GM12878 (cell line): ENCODE results near the gene SELP. TPM values are rescaled to one million over a fixed set of nuclear protein-coding genes. Genes with fewer than 3 reads are reported as not detected.
A peak's percentile ranks its signal among the peaks of the same experiment; 100 is the strongest.

Experiments
- ATAC-seq: fragments of 200-7000 bp; cut with Tn5 transposase; 3 replicates; pipeline ENCODE4 v1.9.1; 2020; ENCODE audit warnings: mild to moderate bottlenecking, moderate library complexity
- BruUV-seq: library from RNA; stranded (reverse); fragments of 400-500 nt; replicated peaks from 2 replicates; lab custom pipeline; 2021; lab: Mats Ljungman, UMichigan
- CTCF ChIA-PET: fragments of 300-600 bp; sonication (Branson Sonifier 250); formaldehyde crosslinking; extraction: SDS; loops from one replicate; lab custom pipeline; 2021; ENCODE audit warnings: inconsistent platforms; lab: Yijun Ruan, JAX
- POLR2A ChIA-PET: fragments of 350-600 bp; formaldehyde crosslinking; extraction: SDS; loops from one replicate; lab custom pipeline; 2021; ENCODE audit warnings: inconsistent platforms; lab: Charles Lee
- RAD21 ChIA-PET: fragments of 300-600 bp; sonication (Branson Sonifier 250); formaldehyde crosslinking; loops from one replicate; lab custom pipeline; 2023; ENCODE audit warnings: antibody characterized with exemption; ENCODE audit not compliant: unreplicated experiment; lab: Charles Lee
- SMC1A ChIA-PET: fragments of 300-600 bp; sonication (Branson Sonifier 250); formaldehyde crosslinking; loops from one replicate; lab custom pipeline; 2023; ENCODE audit not compliant: unreplicated experiment, uncharacterized antibody; lab: Charles Lee
- DNase-seq: peaks from one replicate; pipeline ENCODE4 v3.0.0-alpha.2; 2011; ENCODE audit warnings: low read depth, low spot score
- FAIRE-seq: peaks from 3 replicates; lab custom pipeline; 2011; peaks lifted over from hg19 to GRCh38; lab: Jason Lieb, UNC
- H2AFZ ChIP-seq: 2 replicates; pipeline ENCODE4 v1.6.0; 2011; ENCODE audit warnings: low read depth, low read length, control low read depth; ENCODE audit not compliant: control insufficient read depth
- H3K27ac ChIP-seq: 2 replicates; pipeline ENCODE4 v1.5.1; 2011; ENCODE audit warnings: control low read depth; ENCODE audit not compliant: control insufficient read depth, insufficient read depth
- H3K27me3 ChIP-seq, 2 experiments: replicated peaks in 1 of 2; 2 replicates each; pipeline versions ENCODE4 v1.6.0 to v1.6.1; 2011; ENCODE audit warnings: low read length in 1 of 2; ENCODE audit not compliant: control insufficient read depth in 2 of 2, insufficient read depth in 2 of 2
- H3K36me3 ChIP-seq, 2 experiments: 2 replicates each; pipeline ENCODE4 v1.5.1; 2011; ENCODE audit warnings: low read length in 1 of 2; ENCODE audit not compliant: control insufficient read depth in 2 of 2, insufficient read depth in 2 of 2
- H3K4me1 ChIP-seq: 2 replicates; pipeline ENCODE4 v1.6.1; 2011; ENCODE audit warnings: mild to moderate bottlenecking, low read length, moderate library complexity, mixed read lengths; ENCODE audit not compliant: control insufficient read depth, insufficient read depth
- H3K4me2 ChIP-seq: 2 replicates; pipeline ENCODE4 v1.6.0; 2011; ENCODE audit warnings: control low read depth; ENCODE audit not compliant: control insufficient read depth, insufficient read depth
- H3K4me3 ChIP-seq: fragments of 200-600 bp; sonication (generic); 2 replicates; pipeline ENCODE4 v1.5.1; 2016
- H3K79me2 ChIP-seq: 2 replicates; pipeline ENCODE4 v1.6.0; 2011; ENCODE audit warnings: low read length; ENCODE audit not compliant: control insufficient read depth, insufficient read depth
- H3K9ac ChIP-seq: 2 replicates; pipeline ENCODE4 v1.8.0; 2011; ENCODE audit warnings: low read length, control low read depth, mixed read lengths; ENCODE audit not compliant: control insufficient read depth, insufficient read depth
- H3K9me3 ChIP-seq: replicated peaks from 3 replicates; pipeline ENCODE4 v1.5.1; 2011; ENCODE audit warnings: mild to moderate bottlenecking, low read length; ENCODE audit not compliant: control insufficient read depth, insufficient read depth
- H4K20me1 ChIP-seq: 2 replicates; pipeline ENCODE4 v1.6.0; 2011; ENCODE audit not compliant: control insufficient read depth, insufficient read depth
- CTCF ChIP-seq, 3 experiments: IDR thresholded peaks in 2 of 3; conservative IDR thresholded peaks in 1 of 3; 2 replicates each; pipeline ENCODE4 v1.5.1; 2011; ENCODE audit warnings: low read depth in 3 of 3, low read length in 3 of 3, mild to moderate bottlenecking in 3 of 3, control low read depth in 2 of 3, moderate library complexity in 2 of 3, inconsistent platforms in 1 of 3, mixed read lengths in 1 of 3; ENCODE audit not compliant: control insufficient read depth in 2 of 3, insufficient read depth in 1 of 3; ENCODE audit errors: extremely low read depth in 1 of 3
- ELK1 ChIP-seq: IDR thresholded peaks from 2 replicates; pipeline ENCODE4 v1.6.1; 2012; ENCODE audit warnings: low read depth, low read length, improper control_type of control experiment
- FOXM1 ChIP-seq: IDR thresholded peaks from 2 replicates; pipeline ENCODE4 v1.6.1; 2012; ENCODE audit warnings: low read depth, mild to moderate bottlenecking, inconsistent platforms, low read length, moderate library complexity
- KAT2A ChIP-seq: conservative IDR thresholded peaks from 2 replicates; pipeline ENCODE4 v1.6.1; 2011; ENCODE audit warnings: low read depth, low read length; ENCODE audit not compliant: control insufficient read depth
- RAD21 ChIP-seq: IDR thresholded peaks from 2 replicates; pipeline ENCODE4 v1.6.1; 2011; ENCODE audit warnings: mild to moderate bottlenecking, low read depth, low read length, moderate library complexity; ENCODE audit not compliant: insufficient read depth
- RELB ChIP-seq: fragments of 450-650 bp; IDR thresholded peaks from 2 replicates; pipeline ENCODE4 v1.6.1; 2017; ENCODE audit warnings: low read depth, mild to moderate bottlenecking, moderate library complexity
- SKIL ChIP-seq: fragments of 450-650 bp; IDR thresholded peaks from 2 replicates; pipeline ENCODE4 v1.6.1; 2017; ENCODE audit warnings: mild to moderate bottlenecking, low read depth, inconsistent platforms; ENCODE audit not compliant: poor library complexity, severe bottlenecking
- SMC3 ChIP-seq: IDR thresholded peaks from 2 replicates; pipeline ENCODE4 v1.6.1; 2011; ENCODE audit warnings: low read length, improper control_type of control experiment, borderline replicate concordance
- STAT1 ChIP-seq: fragments of 450-650 bp; conservative IDR thresholded peaks from 2 replicates; pipeline ENCODE4 v1.6.1; 2014; ENCODE audit warnings: antibody characterized with exemption, mild to moderate bottlenecking
- ZNF24 ChIP-seq: fragments of 450-650 bp; IDR thresholded peaks from 2 replicates; pipeline ENCODE4 v1.6.1; 2017; ENCODE audit warnings: antibody characterized with exemption, mild to moderate bottlenecking
- WGBS: methylation state at CpG from one replicate; pipeline ENCODE4 v1.1.6; 2016; ENCODE audit warnings: low lambda C conversion rate; ENCODE audit not compliant: insufficient replicate concordance, insufficient coverage; ENCODE audit errors: missing lambda C conversion rate; 5-methylcytosine and 5-hydroxymethylcytosine counted together
- in situ Hi-C: fragments of 300-500 bp; cut with MboI; formaldehyde crosslinking; loops from 9 replicates; pipeline ENCODE4 v1.14.3; 2018; ENCODE audit warnings: mixed read lengths
- intact Hi-C: fragments of 100-400 bp; cut with micrococcal nuclease; formaldehyde crosslinking; loops from one replicate; pipeline ENCODE4 v1.14.2; 2022; ENCODE audit not compliant: unreplicated experiment
- polyA plus RNA-seq, 11 experiments: library from polyadenylated mRNA; depleted of rRNA in 4 of 11; unstranded in 6 of 11; stranded (reverse) in 5 of 11; fragments of >200 nt; fragmentation: Nextera tagmentation in 4 of 11; fragmentation: Illumina TruSeq in 1 of 11; extraction: Ambion mirVana in 4 of 11; extraction: Trizol in 1 of 11; gene quantifications; 1 replicate in 1 of 11; 2 replicates in 10 of 11; pipeline versions ENCODE4 v1.2.1 to v1.2.3, GENCODE V29; 2011 to 2016; ENCODE audit warnings: inconsistent platforms in 2 of 11, missing spikeins in 2 of 11, low read depth in 1 of 11
- total RNA-seq, 4 experiments: library from RNA; depleted of rRNA in 3 of 4; stranded (reverse); fragments of >200 nt in 3 of 4; fragmentation: Illumina TruSeq in 1 of 4; extraction: Trizol in 1 of 4; gene quantifications; 2 replicates each; pipeline versions ENCODE4 v1.2.1 to v1.2.3, GENCODE V29; 2013 to 2021
- TF ChIP-seq, protein P1 (sequence below): IDR thresholded peaks from 2 replicates; pipeline ENCODE4 v1.6.1; 2011; ENCODE audit warnings: low read depth, mild to moderate bottlenecking, low read length, moderate library complexity, borderline replicate concordance; ENCODE audit errors: extremely low read depth

SELP gene
- total and polyA plus RNA-seq, 10 of the 15 experiments (the other 5 are each of a cell fraction or from before 2014, with no cell fraction given) = 0.04 to 0.23 (median 0.06) TPM; not detected in 7

DNA sequence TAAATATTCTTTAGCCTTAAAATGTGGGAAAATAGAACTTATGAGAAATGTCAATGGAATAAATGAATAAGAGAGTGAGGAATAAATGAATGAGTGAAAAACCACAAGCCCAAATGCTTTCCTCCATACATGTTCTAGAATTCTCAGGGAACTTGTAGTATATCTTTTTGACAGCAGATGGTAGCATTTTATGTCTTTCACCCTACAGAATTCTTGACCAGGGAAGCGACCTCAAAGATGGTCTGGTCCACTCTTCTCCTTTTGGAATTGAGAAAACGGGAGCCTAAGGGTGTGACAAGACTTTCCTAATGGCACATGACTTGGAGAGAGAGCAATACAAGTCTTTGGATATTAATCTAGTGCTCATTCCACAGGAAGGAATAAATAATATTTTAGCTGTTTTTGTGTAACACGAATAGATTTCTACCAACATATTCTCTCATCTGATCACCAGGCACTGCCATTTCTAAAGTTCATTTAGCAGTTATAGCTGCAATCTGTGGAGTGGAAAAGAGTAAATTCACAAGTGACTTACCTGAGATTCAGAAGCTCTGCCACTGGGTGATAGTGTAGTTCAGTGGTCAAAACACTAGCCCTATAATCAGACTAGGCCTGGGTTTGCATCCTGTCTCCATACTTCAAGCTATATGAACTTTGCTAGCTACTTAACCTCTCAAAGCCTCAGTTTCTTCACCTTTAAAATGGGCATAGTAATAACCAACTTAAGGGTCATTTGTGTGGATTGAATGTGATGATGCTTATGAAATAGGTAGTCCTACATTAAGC is 28.6 kb downstream of the SELP start:
- peak; percentile 61 for FAIRE-seq
- 0 out of 3 replicates have a peak, but pooled peaks cover 2% of the 10 kb centered on the region for H3K9me3 ChIP-seq
- H2AFZ ChIP-seq = no peak overlapping the region; the same call in 1 of the 2 replicates
- intact Hi-C loops = loop anchor here (1.0 kb wide), 3 partner anchors 51 to 208 kb away; partner anchors contain the start of gene SELL
- H3K4me3 ChIP-seq = no peak overlapping the region
- TF ChIP-seq FOXM1 (0 out of 2 replicates have a peak, but pooled peaks have one; percentile 39), ZNF24 (peak; percentile 93), RELB (0 out of 2 replicates have a peak, but pooled peaks have one; percentile 19), KAT2A (no peak), SMC3 (peak; percentile 85; the same call in 1 of the 2 replicates), RAD21 (peak; percentile 87), STAT1 (no peak), SKIL (no peak), CTCF (IDR thresholded peaks at IDR 0.05 in 2 of 3, conservative IDR thresholded peaks at IDR 0.05 in 1 of 3; ENCODE audit: control insufficient read depth in 2 of 3, extremely low read depth in 1 of 3, insufficient read depth in 1 of 3, low read depth in 3 of 3, low read length in 3 of 3) (peak; percentile 42 to 73 (median 53); a peak in 5 of 6 replicates), ELK1 (no peak)
- TF ChIP-seq, protein P1, sequence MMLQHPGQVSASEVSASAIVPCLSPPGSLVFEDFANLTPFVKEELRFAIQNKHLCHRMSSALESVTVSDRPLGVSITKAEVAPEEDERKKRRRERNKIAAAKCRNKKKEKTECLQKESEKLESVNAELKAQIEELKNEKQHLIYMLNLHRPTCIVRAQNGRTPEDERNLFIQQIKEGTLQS = peak; percentile 13; the same call in 1 of the 2 replicates
- TF ChIP-seq, all 136 proteins: peak for 7
- peaks cover 10% of the 10 kb centered on the region for H3K4me1 ChIP-seq
- no peaks in the 10 kb centered on the region for H4K20me1 ChIP-seq
- ChIA-PET POLR2A (interaction anchor here (0.9 to 1.5 kb wide), 2 partner anchors 91 to 111 kb away, joined by 3 to 10 read pairs; no protein-coding TSS in a partner anchor), SMC1A (interaction anchor here (0.7 to 6.6 kb wide), 31 partner anchors 8 to 252 kb away, joined by 3 to 154 read pairs (median 5); partner anchors contain the start of gene F5), CTCF (interaction anchor here (0.7 to 5.2 kb wide), 43 partner anchors 11 to 1258 kb away, joined by 3 to 193 read pairs (median 5); partner anchors contain the start of genes F5, METTL18 and SELE), RAD21 (interaction anchor here (0.7 to 3.6 kb wide), 25 partner anchors 9 to 243 kb away, joined by 3 to 98 read pairs (median 4); partner anchors contain the start of gene F5)
- BruUV-seq = no TSS peak
- H3K27me3 ChIP-seq = no peaks in the 10 kb centered on the region
- in situ Hi-C loops = loop anchor here (5.0 kb wide), 1 partner anchor 106 kb away; no protein-coding TSS in a partner anchor
- H3K9ac ChIP-seq = no peak overlapping the region
- no peaks in the 10 kb centered on the region for H3K36me3 ChIP-seq
- ATAC-seq (peak; percentile 81), DNase-seq (peak; percentile 52)
- H3K27ac ChIP-seq = no peak overlapping the region
- WGBS = 17% methylated on average over 3 of the region's 3 CpGs
- H3K4me2 ChIP-seq = no peak overlapping the region
- no peaks in the 10 kb centered on the region for H3K79me2 ChIP-seq
